Globus pallidus (tissue), 1 donor: Measurements from ENCODE around the gene CA10.

Source experiments
- DNase-seq: peaks from one replicate; pipeline ENCODE4 v3.0.0-alpha.2; 2015; ENCODE audit warnings: low spot score

The CA10 gene

GRCh38 chr17:51677875-51678274, 480.6 kb downstream of the CA10 start:
- no peak for DNase-seq

DNA sequence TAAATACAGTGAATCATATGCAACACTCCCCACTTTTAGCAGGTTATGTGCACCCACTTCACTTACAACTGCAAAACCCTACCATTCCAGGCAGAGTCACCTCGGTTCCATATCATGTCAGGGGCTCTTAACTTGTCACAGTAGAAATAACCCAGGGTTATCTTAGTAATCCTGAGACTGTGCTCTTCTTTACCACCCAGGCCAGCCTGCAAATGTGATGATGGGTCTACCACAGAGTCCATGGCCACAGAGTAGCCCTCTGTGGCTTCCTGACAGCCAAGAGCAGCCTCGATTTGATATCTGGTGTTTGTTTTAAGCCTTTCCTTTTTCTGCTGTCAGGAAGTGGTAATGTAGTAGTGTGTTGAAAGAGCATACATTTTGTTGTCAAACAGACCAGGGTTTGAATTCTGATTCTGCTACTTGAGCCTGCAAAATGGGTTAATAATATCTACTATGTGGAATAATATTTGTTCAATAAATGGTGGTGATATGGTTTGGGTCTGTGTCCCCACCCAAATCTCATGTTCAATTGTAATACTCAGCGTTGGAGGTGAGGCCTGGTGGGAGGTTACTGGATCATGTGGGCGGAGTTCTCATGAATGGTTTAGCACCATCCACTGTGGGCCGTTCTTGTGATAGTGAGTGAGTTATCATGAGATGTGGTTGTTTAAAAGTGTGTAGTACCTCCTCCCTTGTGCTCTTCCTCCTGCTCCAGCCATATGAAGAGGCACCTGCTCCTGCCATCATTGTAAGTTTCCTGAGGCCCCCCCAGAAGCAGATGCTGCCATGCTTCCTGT, 481.6 kb downstream of the CA10 start:
- no peak for DNase-seq

DNA sequence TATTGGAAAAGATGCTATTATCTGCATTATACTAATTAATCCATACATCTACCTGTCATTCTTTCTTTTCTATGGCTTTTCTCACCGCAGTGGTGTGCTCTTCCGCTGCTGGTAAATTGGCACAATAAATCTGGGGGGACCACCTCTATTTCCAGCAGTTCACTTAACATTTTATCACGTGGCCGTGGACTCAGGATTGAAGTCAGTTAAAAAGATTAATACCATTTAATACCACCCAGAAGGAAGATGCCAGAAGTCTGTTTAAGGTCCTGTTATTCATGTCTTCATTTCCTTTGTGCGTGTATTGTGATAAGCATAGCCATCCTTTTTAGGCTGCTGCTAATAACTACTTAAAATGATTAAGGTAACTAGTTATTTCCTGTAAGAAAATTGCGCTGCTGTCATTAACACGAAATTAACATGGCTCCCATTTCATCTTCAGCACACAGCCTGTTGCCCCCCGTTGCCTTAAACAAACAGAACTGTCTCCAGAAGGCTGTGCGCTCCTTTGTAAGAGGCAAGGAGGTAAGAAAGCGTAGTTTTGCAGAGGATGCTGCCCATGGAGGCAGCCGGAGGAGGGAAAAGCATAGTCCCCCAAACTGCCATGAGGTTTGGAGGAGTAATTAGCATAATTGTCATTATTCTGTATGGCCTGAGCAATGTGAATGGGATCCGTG, 483.8 kb downstream of the CA10 start:
- no peak for DNase-seq

- DNase-seq, result no peak
These were observed 485.4 kb downstream of the CA10 start for GRCh38 chr17:51673070-51673469.

DNA sequence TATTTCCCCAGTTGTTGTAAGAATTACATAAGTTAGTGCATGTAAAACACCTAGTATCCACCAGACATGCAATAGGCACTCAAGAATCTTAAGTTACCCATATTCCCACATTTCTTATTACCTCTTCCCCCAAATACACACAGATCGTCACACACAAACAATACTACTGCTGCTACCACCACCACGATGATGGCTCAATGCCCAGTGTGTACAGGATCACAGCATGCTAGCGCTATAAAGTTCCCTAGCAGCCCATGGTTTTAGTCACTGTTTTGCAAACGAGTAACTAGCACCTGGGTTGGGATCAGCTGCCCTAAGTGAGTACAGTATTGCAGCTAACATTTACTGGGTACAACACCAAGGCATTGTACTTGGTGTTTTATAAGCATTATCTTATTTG, 486.4 kb downstream of the CA10 start:
- DNase-seq, result no peak

DNA sequence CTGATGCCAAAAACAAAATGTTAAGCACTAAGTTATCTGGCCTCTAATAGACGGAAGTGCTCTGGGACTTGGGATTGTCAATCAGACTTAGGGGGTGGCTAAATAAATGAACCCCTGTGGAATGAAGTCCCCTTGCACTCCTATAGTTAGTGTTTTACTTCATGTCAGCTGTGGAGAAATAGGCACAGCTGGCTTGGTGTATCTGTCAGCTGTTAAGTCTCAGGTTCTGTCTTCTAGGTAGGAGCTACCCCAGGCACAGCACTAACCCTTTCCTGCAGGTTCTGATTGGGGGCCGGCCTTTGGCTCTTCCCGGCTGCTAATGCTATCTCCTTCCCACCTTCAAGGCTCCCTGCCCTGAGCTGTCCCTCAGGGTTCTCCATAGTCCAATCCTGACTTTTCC, 487.6 kb downstream of the CA10 start:
- no peak for DNase-seq

- no peak for DNase-seq
These were observed 489.6 kb downstream of the CA10 start for GRCh38 chr17:51668963-51669246.

- DNase-seq, result no peak
These were observed 490.2 kb downstream of the CA10 start for GRCh38 chr17:51668155-51668962.

DNA sequence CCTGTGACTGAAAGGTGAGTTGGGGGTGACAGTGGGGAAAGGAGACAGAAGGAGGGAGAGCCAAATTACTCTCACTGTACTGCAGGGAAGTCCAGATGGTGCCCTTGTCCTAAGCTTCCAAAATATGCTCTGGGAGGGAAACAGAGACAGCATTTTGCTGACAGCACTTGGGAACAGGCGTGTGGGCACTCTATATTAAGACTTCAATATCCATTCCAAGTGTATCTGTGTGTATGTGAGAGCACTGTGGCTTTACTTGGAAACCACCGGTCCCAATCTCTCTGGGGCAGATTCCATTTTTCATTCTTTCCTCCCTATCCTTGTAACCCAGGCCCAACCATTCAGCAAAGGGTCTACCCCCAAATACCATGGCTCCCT, 490.8 kb downstream of the CA10 start:
- no peak for DNase-seq

DNA sequence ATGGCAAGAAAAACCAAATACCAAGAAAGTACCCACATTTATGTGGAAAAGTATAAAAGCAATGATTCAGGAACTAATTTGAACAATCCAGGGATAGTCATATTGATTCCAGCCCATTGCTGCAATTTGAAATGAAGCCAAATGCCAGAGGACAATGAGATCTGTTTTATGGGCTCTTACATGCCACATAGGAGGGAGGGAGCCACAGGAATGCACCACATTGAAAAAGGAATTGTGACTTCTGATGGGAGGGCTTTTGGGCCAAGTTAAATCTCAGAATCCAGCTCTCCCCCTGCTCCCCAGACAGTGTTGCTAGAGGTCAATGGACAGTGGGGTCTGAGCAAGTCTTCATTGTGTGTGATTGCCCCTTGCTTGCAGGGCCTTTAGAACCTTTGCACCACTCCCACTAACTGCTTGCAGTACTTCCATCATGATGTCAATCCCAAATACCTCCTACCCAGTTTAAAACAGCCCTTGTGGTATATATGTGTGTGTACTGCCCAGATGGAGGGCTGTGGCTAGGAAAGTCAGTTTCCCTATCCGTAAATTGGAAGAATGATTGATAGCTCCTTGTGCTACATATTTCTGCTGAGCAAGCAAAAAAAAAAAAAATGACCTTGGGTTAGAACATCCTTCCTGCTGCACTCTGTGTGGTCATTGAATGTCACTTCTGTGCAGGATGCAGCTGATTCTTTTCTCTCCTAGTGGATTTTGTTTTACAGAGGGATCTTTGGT, 491.4 kb downstream of the CA10 start:
- no peak for DNase-seq

- no peak for DNase-seq
These were observed 496.1 kb downstream of the CA10 start for GRCh38 chr17:51662204-51663056.

- DNase-seq, result no peak
These were observed 497.1 kb downstream of the CA10 start for GRCh38 chr17:51661403-51661802.

GRCh38 chr17:51660266-51660665, 498.2 kb downstream of the CA10 start:
- no peak for DNase-seq

- DNase-seq, result no peak
These were observed 501.3 kb downstream of the CA10 start for GRCh38 chr17:51657224-51657623.

GRCh38 chr17:51653878-51654277, 504.6 kb downstream of the CA10 start:
- peak; percentile 26 for DNase-seq

GRCh38 chr17:51652529-51652928, 506.0 kb downstream of the CA10 start:
- no peak for DNase-seq

- no peak for DNase-seq
These were observed 506.8 kb downstream of the CA10 start for GRCh38 chr17:51651513-51652298.

DNA sequence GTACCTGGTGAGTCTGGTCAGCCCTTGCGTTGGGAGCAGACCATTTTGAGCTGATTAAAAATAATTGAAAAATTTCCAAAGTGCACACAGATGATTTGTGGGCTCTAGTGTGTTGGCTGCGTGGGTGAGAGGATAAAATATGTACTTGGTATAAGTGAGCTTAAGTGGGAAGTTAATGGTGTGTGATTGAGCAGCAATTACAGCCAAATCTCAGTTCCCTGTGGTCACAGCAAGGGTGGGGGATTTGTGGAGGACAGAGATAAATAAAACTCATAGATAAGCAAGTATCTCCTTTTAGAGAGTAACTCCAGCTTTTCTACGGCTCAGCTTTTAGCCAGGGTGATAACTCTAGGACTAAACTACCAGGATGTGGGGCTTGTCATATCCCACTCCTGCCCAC, 507.7 kb downstream of the CA10 start:
- no peak for DNase-seq

DNA sequence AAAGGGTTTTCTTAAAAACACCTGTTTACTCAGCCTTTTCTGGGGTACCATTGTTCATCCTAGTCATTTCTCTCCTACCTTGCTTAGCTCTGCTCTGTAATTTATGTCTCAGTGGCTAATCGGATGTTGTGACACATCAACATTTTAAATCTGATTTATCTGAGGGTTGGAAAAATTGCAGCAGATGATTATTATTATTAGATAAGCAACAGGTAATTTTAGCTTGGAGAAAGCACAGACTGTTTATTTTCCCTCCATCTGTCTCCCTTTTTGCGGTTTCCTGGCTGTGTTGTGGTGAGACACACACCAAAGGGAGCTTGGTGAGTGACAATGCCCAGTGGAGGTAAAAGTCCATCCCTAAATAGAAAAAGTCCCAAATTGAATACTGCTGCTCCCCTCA, 508.3 kb downstream of the CA10 start:
- no peak for DNase-seq

- no peak for DNase-seq
These were observed 510.7 kb downstream of the CA10 start for GRCh38 chr17:51647826-51648225.

- DNase-seq, result no peak
These were observed 511.4 kb downstream of the CA10 start for GRCh38 chr17:51647067-51647466.
